ENCODE data around the gene ASTN2.

Gene ASTN2

DNA sequence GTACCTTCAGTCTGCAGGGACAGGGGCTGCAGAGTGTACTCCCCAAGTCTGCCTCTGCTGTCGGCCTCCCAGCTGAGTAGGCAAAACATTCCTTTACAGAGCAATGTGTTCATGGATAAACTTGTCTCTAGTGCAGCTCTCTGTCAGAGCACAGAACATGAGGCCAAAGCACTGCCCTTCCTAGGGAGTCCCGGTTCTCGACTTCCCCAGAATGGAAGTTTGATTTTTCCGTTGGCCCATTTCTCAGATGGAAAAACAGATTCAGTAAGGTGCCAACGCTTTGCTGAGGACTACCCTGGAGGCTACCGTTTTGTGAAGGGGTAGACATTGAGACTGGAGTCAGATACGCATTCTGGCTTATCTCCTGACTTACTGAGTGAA lies 728.2 kb downstream of the ASTN2 start:
- DNase-seq, result no peak

- DNase-seq, result no peak
Measured at GRCh38 chr9:116686135-116686534, 728.7 kb downstream of the ASTN2 start.

GRCh38 chr9:116685166-116685565 lies 729.7 kb downstream of the ASTN2 start:
- DNase-seq, result no peak

DNA sequence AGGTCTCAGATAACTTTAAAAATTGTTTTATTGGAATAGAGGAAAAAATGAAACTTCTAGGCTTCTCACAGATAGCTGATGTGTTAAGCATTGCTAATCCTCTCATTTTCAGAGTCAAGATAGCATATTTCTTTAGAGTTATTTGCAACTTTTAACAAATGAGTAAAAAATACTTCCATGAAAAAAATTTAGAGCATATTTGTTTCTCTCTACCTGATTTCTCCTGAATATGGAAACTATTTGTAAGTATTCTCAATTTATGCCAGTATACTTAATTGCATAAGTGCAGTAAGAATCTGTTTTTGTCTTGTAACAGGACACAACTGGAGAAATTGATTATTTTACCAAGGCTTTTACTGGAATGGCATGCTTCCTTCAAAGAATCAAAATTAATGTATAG lies 731.3 kb downstream of the ASTN2 start:
- DNase-seq, result no peak

- no peak for DNase-seq
Measured at GRCh38 chr9:116674210-116674980, 740.5 kb downstream of the ASTN2 start.

DNA sequence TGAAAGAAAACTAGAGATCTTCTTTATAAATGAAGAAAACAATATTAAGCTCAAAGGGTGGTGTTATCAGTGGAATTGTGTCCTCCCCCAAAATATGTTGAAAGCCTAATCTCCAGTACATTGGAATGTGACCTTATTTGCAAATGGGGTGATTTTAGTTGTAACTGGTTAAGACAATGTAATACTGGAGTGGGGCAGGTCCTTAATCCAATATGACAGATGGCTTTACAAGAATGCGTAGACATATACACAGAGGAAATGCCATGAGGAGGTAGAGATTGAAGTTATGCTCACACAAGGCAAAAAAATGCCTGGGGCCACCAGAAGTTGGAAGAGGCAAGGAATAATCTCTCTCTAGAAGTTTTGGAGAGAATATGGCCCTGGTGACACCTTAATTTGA lies 741.5 kb downstream of the ASTN2 start:
- no peak for DNase-seq

DNA sequence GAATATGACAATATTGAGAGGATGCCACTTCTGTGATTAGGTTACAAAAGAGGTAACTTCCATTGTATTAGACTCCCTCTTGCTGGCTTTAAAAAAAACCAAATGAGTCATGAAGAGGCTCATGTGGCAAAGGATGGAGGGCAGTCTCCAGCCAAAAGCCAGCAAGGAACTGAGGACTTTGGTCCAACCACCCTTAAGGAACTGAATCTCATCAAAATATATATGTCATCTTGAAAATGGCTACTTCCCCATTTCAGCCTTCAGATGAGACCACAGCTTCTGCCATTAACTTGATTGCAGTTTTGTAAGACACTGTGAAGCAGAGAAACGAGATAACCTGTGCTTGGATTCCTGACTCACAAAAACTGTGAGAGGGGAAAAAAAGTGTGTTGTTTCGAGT lies 743.3 kb downstream of the ASTN2 start:
- DNase-seq, result no peak

- no peak for DNase-seq
Measured at GRCh38 chr9:116668970-116669695, 745.7 kb downstream of the ASTN2 start.

- no peak for DNase-seq
Measured at GRCh38 chr9:116663581-116663980, 751.3 kb downstream of the ASTN2 start.

- DNase-seq, result no peak
Measured at GRCh38 chr9:116662646-116663310, 752.1 kb downstream of the ASTN2 start.

DNA sequence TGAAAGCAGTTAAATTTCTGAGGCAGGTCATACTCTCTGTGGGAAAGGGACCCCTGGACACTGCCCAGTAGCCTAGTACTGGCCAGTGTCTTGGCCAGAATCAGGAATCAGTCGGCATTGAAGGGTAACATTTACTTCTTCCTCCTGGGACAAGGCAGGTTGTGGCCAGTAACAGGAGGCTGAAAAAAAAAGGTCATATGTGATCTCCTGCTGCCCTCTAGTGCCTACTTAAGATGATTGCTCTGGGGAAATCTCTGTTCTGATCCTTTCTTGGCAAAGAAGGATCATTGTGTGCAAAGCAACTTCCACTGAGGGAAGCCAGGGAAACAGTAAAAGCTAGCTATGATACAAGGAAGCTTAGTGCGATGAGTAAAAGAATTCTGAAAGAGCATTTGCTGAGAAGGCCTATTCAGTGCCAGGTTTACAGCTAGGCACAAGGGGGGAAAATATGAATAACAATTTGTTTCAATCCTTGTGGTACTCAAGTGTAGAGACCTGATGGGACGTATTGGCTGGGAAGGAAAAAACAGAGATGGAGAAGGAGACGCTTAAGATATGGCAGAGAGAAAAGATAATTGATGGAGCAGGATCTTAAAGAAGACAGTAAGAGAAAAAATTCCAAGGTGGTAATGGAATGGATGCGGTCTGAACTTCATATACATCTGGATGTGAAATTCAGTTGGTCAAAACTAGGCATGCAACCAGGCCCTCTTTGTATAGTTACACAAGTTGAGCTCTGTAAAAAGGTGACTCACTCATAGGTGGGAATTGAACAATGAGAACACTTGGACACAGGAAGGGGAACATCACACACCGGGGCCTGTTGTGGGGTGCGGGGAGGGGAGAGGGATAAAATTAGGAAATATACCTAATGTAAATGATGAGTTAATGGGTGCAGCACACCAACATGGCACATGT lies 753.6 kb downstream of the ASTN2 start:
- DNase-seq, result no peak

DNA sequence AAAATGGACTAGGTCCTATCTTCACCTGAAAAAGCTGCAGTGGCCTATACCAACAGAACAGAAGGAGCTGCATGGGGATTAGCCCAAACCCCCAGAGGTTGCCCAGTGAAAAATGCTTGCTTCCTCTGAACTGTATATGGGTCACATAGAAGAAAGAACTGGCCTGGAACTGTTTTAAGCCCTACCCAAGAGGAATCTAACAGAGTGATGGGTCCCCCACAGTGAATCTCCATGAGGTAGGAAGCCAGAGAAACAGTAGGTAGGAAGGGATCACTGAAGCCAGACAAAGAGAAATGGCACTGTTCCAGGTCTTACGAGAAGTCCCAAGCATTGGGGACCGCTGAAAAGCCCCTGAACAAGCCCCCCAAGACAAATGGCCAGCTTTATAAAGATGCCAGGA lies 756.6 kb downstream of the ASTN2 start:
- no peak for DNase-seq

GRCh38 chr9:116656977-116657376 lies 757.9 kb downstream of the ASTN2 start:
- DNase-seq, result no peak

DNA sequence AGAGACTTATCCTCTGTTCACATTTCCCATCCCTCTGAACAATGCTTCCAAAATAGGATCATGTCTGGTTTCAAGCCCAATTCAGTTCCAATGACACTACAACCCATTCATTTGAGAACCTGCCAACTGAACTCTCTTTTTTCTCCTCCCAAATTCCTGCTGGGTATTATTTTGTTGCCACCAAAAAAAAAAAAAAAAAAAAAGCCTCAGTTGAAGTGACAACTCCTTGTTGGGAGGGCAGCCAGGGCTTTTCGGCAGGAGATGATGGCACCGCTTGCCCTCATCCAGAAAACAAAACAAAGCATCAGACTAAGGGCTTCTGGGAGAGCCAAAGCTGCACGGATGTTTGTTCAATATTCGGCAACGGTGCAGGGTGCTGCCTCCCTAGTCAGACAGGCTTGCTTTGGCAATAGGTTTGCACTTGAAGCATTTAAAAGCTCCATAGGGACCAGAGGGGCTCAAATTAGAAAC lies 758.3 kb downstream of the ASTN2 start:
- DNase-seq, result no peak

GRCh38 chr9:116654059-116654355 lies 760.9 kb downstream of the ASTN2 start:
- no peak for DNase-seq

DNA sequence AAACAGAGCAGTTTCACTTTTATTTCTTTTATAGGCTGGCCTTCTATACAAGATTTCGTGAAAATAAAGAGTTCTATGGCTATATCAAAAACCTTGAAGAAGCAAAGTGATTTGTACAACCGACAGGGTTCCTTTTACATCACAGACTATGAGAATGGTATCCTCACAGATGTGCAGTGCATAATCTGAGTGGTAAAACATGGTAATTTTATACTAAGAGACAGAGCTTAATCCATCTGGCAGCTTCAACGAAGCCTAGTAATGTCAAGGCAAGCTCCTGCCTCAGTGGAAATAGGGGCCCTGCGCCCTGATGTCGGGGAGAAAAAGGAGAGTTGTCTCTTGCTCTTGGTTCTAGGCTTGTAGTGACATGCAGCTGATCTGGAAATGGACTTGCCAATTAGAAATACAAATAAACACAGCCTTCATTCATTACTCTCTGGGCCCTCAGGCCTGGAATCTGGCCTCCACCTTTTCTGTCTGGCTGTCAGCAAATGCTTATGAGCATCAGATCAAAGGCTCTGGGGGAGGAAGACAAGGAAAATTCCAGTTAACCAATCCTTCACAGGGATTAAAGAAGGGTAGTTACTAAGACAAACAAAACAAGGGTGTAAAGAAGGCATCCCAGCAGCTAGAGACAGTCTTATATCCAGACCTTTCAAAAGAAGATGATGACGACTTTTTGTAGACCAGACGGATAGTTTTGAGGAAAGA lies 761.4 kb downstream of the ASTN2 start:
- DNase-seq, result no peak

DNA sequence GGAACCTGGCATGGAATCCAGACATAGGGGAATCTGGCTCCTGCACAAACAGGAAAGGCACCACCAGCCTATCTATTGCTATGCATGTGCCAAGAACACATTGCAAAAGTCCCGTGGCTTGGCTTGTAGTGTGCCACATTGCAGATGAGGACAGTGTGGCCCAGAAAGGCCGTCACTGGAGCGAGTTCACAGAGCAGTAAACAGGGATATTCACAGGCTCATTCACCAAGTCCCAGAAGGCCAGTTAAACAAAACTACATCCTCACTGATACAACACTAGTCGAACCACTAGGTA lies 767.4 kb downstream of the ASTN2 start:
- no peak for DNase-seq

DNA sequence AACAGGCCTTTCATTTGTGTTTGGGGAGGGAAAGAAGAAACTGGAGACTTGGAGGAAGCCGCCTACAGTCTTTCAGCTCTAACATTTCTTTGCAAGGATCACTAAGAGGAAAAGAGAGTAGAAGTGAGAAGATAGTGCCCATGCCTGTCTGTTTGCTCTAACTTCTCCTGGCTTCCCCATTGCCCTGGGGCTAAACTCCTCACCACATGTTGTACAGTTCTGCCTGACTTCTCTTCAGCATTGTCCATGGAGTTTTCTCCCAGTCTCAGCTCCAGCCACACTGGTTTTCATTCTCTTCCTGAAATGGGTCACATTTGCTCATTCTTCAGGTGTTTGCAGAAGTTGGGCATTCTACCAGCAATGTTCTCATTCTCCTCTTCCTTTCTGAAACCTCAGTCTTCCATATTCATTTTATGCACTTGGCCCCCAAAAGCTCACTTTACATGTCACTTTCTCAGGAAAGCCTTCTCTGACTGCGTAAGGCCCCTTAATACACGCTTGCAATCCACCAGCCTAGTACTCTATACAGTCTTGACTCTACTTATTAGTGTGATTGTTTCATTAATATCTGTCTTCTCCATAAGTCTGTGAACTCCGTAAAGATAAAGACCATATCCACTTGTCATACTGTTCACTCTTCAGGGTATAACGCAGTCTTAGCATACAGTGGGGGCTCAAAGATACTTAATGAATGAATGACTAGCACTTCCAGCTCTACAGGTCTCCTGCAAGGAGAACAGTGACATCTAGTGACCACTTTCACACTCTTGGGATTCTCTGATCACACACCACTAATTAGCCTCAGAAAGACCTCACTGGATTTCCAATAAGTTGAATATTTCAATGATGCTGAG lies 768.0 kb downstream of the ASTN2 start:
- no peak for DNase-seq

DNA sequence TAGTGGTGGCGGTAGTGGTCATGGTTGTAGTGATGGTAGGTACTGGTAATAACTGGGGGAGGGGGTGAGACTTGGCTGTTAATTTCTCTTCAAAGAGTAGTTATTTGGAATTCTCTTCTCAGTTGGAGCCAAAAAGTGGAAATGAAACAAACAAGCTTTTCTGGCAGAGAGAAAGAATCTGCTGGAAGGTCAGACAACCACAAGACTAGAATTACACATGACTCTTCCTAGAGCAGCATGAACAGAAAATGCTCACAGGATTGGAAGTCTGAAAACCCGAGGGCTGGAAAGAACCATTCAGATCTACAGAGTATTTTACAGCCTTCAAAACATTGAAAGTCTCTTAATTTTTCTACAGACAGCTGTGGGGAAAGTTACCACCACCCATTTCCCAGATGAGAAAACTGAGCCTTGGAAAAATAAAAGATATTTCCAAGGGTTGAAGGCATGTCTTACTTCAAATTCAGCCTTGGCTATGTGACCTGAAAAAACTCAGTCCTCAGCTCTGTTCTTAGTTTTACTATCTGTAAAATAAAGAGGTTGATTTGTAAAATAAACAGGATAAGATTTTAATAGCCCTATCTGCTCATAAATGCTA lies 770.7 kb downstream of the ASTN2 start:
- no peak for DNase-seq

DNA sequence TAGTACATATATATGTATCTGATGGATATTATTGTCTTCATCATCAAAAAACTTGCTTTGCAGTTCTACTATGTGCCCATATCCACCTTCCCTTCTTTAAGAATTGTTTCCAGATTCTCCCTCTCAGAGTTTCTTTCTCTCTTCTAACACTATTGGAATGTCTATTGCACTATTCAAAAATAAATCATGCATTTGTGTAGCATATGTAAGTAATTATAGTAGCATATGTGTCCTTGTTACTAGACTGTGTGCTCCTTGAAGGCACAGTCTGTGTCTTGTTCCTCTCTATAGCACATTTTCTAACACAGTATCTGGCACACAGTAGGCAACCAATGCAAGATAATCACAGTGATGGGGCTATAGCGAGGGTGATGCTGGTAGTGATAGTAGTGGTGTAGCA lies 771.2 kb downstream of the ASTN2 start:
- DNase-seq, result no peak
